ENCODE results near the gene NANOG.
"Not testable (repeated sequence)": the region's sequence is repeated elsewhere in the genome, so short reads cannot be mapped to it uniquely, and the experiment has no call there.

Gene NANOG

GRCh38 chr12:7806319-7806718 is 17.1 kb downstream of the NANOG start:
- DNase-seq, result not testable (repeated sequence)

DNA sequence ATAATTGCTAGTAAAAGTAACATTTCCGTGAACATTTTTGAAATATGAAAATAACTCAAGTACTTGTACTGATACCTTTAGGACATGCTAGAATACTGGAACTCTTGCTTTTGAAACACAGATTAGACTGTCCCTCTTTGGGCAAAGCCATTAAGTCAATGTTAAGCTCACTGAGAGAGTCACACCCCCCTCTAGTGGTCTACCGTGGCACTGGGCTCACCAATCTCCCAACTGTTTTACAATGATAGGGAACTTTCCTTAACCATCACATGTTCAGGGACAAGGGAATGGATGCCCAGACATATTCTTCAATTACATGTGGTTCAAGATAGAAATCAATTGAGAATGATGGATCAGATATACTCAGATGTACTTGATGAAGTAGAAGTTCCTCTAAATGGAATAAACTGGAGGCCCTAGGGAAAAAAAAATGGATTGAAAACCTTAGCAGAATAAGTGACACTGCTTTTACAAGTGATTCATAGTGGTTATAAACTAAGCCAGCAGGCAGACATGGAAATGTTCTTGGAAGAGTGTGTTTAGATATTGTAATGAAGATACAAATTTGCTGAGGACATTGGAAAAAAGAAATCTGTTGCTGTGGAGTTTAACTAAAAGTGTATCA is 17.8 kb downstream of the NANOG start:
- no peak for DNase-seq

- DNase-seq, result not testable (repeated sequence)
These were observed 36.6 kb downstream of the NANOG start for GRCh38 chr12:7825754-7826153.

DNA sequence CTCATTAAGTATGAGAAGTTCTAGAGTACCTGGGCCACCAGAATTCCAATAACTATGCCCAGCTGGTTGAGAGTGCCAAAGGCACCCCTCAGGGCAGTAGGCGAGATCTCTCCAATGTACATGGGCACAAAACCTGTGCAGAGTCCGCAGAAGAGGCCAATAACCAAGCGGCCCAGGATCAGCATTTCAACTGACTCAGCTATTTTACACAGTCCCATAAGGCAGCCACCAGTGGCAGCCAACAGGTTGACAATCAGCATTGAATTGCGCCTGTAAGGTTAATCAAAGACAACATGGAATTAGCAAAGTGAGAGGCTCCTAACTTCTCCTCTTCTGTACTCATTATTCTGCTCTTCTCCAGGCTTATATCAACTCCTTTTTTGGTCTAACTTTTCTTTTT is 40.5 kb downstream of the NANOG start:
- not testable (repeated sequence) for DNase-seq

DNA sequence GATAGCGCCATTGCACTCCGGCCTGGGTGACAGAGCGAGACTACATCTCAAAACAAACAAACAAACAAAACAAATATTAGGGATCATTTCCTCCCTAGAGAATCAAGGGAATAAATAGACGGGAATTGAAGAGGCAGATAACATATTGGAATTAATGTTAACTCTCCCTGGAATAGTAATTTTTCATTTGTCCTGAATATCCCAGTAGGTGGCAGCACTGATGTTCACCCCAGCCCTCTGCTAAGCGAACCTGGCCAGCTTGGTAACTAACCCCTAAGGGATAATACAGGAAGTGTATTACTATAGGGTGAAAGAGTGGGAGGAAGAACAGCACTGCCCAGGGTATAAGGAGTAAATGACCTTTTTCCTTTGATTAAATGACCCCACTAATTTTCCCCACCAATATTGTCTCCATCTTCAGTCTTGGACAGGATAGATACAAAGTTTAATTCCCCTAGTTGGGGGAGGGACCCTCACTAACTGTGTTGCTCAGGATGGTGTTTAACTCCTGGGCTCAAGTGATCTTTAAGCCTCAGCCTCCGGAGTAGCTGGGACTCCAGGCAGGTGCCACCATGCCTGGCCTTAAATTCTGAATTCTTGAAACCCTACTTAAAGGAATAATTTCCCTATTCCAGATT is 43.0 kb downstream of the NANOG start:
- DNase-seq, result no peak

GRCh38 chr12:7833201-7833600 is 44.0 kb downstream of the NANOG start:
- DNase-seq, result not testable (repeated sequence)

GRCh38 chr12:7833831-7834230 is 44.6 kb downstream of the NANOG start:
- DNase-seq, result no peak

DNA sequence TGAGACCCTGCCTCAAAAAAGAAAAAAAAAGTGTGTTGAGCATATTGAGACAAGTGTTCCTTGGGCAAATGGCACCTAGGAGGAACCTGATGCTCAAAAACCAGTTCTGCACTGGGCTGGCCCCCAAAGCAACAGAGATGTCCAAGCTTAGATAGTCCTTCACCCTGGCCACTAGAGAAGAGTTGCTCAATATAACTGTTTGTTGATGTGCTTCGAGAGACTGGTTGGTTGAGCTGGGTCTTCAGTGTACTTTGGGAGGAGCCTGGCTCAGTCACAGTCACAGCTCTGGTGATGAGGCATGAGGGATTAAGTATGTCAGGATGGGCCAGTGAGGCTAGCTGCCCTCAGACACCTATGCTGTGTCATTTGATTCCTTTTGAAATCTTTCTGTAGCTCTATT is 45.5 kb downstream of the NANOG start:
- DNase-seq, result no peak

GRCh38 chr12:7835116-7835515 is 45.9 kb downstream of the NANOG start:
- no peak for DNase-seq

DNA sequence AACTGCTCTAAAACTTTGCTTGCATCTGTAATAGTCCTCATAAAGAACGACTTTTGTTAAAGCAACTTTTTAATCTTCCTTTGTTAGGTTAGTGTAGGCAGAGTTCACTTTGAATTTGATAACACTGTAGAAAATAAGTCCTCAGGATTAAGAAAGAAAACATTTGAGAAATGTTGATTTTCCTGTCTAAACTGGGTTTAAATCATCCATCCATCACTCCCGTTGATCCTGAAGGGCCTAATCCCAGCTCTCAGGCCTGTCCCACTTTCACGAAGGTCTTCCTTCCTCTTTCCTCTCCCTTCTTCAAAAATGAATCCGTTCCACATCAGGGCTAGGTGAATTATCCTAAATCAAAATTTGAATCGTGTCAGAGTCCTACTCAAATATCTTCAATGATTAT is 46.6 kb downstream of the NANOG start:
- DNase-seq, result no peak

DNA sequence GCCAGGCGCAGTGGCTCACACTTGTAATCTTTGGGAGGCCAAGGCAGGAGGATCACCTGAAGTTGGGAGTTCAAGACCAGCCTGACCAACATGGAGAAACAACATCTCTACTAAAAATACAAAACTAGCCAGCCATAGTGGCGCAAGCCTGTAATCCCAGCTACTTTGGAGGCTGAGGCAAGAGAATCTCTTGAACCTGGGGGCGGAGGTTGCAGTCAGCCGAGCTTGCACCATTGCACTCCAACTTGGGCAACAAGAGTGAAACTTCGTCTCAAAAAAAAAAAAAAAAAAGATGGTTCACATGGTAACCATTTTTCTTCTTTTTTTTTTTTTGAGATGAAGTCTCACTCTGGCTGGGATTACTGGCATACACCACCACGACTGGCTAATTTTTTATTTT is 48.2 kb downstream of the NANOG start:
- DNase-seq, result no peak

DNA sequence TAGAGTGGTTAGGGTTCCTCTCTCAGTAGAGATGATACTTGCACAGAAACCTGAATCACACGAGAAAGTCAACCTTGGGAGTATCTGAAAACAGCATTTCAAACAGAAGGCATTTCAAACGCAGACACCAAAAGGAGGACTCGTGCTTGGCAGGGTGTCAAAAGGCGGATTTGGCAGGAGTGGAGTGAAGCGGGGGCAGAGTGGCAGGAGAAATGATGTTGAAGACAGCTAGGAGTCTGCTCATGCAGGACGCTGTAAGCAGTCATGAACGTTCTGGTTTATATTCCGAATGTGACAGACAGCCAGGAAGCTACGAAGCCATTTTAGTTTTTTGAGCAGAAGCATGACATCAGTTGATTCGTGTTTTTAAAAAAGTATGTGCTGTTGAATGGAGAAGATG is 50.0 kb downstream of the NANOG start:
- DNase-seq, result not testable (repeated sequence)

GRCh38 chr12:7839848-7840247 is 50.6 kb downstream of the NANOG start:
- DNase-seq, result not testable (repeated sequence)

GRCh38 chr12:7842444-7842843 is 53.2 kb downstream of the NANOG start:
- not testable (repeated sequence) for DNase-seq

DNA sequence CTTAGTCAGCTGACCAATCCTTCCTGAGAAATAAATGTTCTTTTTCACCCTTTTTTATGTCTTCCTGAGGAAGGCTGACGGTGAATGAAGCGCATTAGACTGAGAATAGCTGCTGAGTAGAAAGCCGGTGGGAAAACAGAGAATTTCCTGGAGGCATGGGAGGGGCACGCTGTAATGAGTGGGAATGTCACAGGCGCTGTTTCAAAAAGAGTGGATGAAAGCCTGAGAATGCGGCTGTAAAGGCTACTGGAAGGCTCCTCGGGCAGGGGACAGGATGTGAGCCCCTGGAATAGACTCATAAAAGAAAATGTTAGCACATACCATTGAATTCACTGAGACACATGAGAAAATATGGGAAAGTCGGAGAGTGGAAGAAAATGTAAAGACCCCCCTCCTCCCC is 53.9 kb downstream of the NANOG start:
- not testable (repeated sequence) for DNase-seq

GRCh38 chr12:7843583-7843982 is 54.4 kb downstream of the NANOG start:
- DNase-seq, result not testable (repeated sequence)

- DNase-seq, result no peak
These were observed 54.9 kb downstream of the NANOG start for GRCh38 chr12:7844116-7844515.

- not testable (repeated sequence) for DNase-seq
These were observed 58.3 kb downstream of the NANOG start for GRCh38 chr12:7847226-7848097.

DNA sequence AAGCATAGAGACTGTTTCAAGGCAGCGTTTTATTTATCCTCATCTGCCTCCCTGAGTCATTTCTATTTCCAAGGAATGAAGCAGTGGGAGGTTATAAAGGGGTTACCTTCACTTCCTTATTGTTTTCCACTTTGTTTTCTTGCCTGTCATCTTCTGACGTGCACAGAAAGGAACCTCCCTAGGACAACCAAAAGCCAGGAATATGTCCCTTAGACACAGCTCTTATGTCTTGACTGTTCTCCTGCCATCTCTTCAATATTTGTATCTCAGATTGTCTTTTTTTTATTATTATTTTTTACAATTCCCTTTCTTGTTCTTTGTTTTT is 58.9 kb downstream of the NANOG start:
- not testable (repeated sequence) for DNase-seq

Measured in T1000 (cell line).